PFSK-1 (cell line): ENCODE data around the gene DNAAF6.

Source experiments
- POLR2AphosphoS5 ChIP-seq: IDR thresholded peaks from 2 replicates; pipeline ENCODE4 v1.6.1; 2012; ENCODE audit warnings: low read depth, mild to moderate bottlenecking, control low read depth, low read length, moderate library complexity
- TAF1 ChIP-seq: IDR thresholded peaks from 2 replicates; pipeline ENCODE4 v1.6.1; 2012; ENCODE audit warnings: low read length, control low read depth, borderline replicate concordance; ENCODE audit not compliant: insufficient read depth

DNA sequence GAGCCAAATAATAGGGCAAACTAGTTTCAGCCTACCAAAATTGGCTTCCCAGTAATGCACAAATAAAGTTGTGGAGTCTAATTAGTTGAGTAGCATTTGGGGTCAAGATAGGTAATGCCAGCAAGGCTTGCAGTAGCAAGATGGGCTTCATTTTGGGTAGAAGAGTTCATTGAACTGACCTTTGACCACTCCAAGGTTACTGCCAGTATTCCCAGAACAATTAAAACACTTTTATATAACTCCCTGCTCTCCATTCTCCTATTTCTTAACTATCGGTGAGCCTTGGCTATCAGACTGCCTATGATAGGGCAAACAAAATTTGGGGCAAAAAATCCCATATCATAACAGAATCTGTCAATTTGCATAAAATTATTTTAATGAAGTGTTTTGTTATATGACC, 7.1 kb downstream of the DNAAF6 start:
- TF ChIP-seq POLR2AphosphoS5 = no peak
- no peak for TF ChIP-seq TAF1
